ENCODE results near the gene CEND1.
A peak's percentile ranks its signal among the peaks of the same experiment; 100 is the strongest.

CEND1 gene

DNA sequence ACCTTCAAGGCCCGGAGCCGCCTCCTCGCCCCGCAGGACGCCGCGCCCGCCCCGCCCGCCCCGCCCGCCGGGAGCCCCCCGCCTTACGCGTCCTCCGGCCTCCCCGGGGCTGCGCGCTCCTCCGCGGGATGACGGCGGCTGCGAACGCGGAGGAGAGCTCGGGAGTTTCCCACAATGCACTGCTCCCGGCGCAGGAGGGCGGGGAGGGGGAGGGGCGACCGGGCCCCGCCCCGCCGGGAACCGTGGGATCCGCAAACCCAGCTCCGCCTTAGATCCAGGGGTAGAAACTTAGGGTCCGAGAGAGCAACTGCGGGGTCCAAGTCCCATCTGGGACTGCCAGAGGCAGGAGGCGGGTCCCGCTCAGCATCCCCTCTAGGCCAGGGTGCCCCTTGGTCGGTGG is at the start of gene CEND1:
Gene CEND1 (minus strand): TSS at position 148 of the 400 bp plus-strand sequence. CDS start 1,514 bp downstream, outside the sequence.
- peak; percentile 32 for DNase-seq

DNA sequence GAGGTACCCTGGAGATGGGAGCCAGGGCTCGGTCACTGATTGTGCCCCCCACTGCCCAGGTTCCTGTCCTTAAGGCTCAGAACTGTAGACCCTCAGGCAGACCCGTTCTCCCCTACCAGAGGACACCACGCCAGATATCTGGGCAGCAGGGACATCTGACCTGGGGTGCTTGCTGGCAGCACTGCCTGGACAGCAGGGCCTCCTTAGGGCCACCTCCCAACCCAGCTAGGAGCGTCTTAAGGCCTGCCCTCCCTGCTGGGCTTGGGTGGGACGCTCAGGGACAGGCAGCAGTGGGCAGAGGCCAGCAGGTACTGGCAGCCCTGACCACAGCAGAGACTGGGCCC is 49.4 kb upstream of the CEND1 start:
- DNase-seq, result no peak

DNA sequence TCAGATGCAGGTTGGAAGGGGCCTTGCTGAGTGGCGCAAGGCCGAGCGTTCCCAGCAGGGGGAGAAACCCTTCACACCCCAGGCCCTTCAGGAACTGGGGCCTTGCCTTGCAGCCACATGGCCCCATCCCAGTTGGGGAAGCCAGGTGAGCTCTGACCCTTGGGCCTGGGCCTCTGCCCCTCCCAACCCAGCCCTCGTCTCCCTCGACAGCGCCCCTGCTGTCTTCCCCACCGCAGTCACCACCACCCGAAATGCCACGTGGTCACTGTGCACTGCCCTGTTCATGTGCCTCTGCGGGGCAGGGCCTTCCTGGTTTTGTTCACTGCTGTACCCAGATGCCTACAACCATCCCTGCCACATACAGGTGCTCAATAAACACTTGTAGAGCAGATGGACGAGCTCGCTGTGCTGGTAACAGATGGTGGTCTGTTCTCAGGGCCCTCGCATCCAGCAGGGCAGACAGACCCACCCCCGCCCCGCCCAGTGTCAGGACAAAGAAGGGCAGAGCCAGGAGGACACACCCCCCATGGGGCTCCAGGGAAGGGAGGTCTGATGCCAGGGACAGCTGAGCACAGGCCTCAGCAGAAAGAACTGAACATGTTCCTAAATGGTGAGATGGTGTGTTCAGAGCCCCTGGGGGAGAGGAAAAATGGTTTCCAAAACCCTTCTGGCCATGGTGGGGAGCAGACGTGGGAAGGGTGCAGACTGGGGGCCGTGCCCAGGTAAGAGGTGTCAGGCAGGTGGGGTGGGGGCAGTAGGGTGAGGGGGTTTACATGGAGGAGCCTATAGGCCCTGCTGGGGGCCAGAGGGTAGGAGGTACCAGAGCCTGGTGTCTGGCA is 48.8 kb upstream of the CEND1 start:
- peak; percentile 54 for DNase-seq

DNA sequence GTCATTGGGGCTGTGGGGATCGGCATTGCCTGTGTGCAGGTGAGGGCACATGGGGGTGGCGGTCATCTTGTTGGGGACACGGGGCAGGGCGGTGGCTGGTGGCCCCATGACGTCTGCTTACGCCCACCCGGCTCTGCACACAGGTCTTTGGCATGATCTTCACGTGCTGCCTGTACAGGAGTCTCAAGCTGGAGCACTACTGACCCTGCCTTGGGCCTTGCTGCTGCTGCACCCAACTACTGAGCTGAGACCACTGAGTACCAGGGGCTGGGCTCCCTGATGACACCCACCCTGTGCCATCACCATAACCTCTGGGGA is 48.1 kb upstream of the CEND1 start:
- DNase-seq, result no peak

DNA sequence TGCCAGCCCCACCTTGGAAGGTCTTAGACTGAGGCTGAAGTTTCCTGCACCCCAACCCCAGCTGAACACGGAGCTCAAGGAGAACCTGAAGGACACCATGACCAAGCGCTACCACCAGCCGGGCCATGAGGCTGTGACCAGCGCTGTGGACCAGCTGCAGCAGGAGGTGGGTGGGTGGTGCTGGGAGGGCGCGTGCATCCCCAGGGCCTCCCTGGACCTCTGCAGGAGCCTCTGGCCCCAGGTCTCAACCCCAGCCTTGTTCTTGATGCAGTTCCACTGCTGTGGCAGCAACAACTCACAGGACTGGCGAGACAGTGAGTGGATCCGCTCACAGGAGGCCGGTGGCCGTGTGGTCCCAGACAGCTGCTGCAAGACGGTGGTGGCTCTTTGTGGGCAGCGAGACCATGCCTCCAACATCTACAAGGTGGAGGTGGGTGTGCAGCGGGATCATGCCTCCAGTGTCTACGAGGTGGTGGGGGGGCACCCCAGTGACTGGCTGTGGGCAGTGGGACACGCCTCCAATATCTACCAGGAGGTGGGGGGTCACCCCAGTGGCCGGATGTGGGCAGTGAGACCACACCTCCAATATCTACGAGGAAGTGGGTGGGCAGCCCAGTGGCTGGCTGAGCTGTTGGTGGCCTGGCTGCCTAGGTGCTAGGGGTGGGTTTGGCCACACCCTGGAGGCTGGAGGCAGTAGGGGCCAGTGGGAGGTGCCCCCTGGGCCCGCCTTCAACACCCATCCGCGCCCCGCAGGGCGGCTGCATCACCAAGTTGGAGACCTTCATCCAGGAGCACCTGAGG is 47.5 kb upstream of the CEND1 start:
- peak; percentile 68 for DNase-seq

DNA sequence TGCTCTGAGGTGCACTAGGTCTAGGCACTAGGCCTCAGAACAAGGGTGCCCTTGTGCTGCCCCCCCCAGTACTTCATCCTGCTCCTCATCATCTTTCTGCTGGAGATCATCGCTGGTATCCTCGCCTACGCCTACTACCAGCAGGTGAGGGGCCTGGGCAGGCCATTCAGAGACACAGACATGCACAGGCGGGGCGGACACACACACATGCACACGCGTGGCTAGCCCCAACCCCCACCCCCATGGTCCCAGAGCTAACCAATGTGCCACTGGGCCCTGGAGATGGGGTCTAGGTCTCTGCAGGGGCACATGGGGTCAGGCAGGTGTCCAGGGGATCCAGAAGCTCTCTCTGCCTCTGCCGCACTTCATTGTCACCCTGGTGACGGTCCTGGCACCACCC is 46.8 kb upstream of the CEND1 start:
- no peak for DNase-seq

DNA sequence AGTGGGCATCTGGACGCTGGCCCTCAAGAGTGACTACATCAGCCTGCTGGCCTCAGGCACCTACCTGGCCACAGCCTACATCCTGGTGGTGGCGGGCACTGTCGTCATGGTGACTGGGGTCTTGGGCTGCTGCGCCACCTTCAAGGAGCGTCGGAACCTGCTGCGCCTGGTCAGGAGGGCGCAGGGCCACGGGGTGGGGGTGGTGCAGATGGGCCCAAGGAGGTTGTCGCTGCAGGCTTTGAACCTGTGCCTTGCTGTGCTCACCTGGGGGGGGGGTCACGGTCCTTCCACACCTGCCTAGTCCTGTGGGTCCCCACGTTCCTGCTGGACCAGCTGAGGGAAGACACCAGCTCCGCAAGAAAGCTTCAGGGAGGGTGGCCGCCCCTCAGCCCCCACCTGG is 46.4 kb upstream of the CEND1 start:
- DNase-seq, result no peak

DNA sequence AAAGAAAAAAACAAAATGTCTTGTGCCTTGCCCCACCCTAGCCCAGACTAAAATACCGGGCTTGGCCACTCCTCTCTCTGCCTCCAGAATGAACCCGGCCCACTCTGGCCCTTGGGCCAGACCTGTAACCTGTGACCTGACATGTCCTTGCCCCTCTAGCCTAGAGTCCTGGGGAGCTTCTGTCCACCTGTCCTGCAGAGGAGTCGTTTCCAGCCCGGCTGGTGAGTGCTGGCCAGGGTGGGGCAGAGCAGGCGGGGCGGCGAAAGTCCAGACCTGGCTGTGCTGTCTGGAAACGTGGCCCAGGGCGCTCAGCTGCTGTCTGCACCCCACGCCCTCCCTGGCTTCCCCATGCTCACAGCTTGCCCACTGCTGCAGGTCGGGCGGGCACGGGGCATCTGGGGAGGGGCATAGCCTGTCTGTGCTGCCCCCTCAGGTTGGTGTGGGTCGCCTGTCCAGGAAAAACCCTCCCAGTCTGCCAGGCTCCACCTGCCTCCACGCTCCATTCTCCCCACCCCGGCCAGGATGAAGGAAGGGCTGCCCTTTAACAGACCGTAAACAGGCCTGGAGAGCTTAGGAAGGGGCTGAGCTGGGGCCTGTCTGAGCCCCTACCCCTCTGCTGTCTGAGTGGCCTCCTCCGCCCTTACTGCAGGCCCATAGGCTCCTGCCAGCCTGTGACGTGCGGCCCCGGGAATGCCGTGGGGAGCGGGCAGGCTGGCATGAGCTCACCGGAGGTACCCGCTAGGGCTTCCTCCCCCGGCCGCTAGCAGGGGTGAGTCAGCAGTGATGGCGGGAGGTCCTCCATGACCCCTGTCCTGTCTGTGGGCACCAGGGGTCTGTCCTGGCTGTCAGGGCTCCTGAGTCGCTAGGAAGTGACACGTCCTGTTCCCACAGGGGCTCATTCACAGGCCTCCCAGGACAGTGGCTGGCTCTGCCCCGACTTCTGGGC is 44.8 kb upstream of the CEND1 start:
- DNase-seq, result peak; percentile 47

DNA sequence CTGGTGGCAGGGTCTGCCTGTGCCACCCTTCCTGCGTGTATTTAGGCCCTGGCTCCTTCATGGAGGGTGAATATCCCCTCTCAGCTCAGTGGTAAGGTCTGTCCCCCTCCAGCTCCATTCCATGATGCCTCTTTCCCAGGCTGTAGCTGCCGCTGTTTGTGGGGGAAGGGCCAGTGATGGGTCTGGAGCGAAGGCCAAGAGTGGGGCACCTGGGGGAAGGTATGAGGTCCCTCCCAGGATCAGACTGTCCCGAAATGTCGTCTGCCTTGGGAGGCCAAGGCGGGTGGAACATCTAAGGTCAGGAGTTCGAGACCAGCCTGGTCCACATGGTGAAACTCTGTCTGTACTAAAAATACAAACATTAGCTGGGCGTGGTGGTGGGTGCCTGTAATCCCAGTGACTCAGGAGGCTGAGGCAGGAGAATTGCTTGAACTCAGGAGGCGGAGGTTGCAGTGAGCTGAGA is 44.0 kb upstream of the CEND1 start:
- DNase-seq, result no peak

DNA sequence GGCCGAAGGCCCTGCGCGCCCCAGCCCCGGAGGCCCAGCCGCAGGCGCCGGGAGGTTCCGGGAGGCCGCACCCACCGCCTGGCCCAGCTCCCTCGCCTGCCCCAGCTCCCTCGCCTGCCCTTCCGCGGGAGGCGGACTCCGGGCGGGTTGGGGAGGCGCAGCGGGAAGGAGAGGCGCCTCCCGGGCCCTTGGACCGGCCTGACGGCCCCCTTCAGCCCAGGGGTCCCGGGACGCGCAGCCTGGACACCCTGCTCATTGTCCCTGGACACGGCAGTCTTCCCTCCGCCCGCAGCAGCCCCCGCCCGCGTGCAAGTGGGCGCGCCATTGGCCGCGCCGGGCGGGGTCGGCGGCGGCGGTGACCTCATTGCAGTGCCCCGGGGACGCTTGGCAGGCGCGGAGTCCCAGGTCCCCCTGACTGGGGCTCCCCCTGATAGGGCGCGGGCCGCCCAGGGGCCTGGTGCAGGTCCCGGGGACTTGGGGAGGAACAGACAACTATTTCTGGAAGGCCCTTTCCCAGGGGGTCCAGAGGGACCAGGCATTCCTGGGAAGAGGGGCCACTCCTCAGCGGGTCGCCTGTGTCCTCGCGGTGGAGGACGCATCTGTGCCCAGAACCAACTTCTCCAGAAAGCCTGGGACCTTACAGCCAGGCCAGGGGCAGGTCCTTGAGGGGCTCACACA is 43.4 kb upstream of the CEND1 start:
- DNase-seq, result peak; percentile 70

DNA sequence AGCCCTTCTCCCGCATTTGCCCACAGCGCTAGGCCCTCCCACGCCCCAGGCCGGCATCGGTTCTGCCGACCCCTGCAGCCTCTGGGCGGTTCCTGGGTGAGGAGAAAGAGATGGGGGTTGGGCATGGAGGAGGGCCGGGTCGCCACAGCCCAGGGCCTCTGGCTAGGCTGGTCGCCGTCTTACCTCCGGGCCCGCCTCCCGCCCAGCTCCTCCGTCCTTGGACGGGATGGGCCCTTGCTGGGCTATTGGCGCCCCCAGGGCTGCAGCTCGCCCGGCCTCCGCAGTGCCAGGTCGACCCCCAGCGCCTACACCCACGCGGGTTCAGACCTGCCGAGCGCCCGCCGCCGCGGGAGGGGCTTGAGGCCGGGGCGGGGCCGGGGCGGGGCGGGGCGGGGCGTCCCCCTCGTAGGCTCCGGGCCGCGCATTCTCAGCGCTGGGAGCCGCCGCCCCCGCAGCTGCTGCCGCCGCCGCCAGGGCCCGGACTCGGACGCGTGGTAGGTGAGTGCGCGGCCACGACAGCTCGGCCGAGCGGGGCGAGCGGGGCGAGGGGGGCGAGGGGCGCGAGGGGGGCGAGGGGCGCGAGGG is 42.7 kb upstream of the CEND1 start, which contains the start of gene CD151:
Gene CD151 (plus strand): TSS at position 424 of the 585 bp plus-strand sequence. CDS start 3,118 bp downstream, outside the sequence.
- DNase-seq, result peak; percentile 74

DNA sequence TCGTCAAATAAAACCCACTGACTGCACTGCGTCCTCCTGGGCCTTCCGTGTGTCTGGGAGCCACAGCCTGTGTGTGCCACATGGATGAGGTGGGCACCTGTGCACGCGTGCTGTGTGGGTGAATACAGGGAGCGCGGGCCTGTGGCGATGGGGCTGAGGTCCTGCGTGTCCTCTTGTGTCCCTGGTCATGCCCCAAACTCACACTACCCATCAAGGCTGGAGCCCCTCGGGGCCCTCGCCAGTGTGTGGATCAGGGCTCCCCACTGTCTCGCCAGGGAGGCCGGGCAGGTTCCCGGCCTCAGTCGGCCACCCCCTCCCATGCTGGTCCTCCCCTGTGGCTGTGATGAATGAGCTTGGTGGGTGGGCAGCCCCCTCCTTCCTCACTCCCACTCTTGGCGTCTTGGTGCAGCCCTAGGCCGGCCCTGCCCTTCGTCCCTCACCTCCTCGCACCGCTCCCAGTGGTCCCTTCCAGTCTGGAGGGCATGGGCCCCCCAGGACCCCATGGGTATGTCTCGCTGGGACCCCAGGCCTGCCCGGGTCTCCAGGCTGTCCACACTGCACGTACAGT is 42.2 kb upstream of the CEND1 start:
- DNase-seq, result no peak

DNA sequence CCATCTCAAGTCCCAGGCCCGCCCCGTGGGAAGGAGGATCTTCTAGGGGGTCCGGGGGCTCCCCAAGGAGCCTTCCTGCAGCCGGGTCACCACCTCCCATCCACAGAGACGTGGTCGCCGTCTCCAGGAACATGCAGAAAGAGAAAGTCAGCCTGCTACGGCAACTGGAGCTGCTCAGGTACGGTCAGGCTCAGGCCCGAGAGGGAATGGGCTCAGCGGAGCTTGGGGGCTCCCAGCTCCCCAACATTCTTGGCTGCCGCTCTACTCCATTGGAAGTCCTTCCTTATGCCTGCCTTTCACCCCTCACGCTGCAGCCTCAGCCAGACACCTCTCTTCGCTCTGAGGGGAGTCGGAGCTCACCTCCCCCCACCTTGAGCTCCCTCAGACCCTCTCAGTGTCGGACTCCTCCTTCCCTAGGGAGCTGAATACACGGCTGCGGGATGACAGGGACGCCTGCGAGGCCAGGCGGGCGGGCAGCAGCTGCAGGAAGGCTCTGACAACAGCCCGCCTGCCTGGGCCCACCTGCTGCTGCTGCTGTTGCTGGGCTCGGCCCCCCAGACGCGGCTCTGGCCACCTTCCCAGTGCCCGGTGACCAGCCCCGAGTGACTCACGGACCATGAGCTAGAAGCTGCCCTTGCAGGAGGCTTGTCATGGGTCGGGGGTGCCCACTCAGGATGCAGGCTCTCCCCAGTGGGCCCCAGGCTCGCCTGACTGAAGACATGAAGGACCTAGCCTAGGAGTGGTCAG is 41.4 kb upstream of the CEND1 start:
- no peak for DNase-seq

DNA sequence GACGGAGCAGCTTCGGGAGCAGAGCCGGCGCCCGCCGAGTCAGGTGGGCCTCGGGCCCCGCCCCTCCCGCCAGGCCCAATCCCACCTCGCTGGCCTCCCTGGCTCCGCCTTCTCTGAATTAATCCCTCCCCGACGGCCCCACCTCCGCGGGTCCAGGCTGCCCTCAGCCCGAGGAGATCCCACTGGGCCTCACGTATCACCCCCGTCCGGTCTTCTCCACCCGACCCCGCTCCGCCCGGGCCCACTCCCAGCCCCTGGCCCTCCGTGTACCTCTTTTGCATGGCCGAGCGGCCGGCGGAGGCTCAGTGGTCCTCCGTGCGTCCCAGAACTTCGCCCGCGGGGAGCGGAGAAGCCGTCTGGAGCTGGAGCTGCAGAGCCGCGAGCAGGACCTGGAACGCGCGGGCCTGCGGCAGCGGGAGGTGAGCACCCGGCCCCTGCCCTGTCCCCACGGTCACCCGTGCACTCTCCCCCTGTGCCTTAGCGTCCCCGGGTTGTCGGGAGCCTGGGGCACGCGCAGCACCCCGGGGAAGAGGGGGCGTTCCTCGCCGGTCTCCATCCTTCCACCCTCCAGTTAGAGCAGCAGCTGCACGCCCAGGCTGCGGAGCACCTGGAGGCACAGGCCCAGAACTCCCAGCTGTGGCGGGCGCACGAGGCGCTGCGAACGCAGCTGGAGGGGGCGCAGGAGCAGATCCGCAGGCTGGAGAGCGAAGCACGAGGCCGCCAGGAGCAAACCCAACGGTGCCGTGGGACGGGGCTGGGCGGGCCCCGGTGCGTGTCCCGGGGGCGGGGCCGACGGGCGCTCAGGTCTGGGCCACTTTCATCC is 40.6 kb upstream of the CEND1 start:
- DNase-seq, result peak; percentile 89

DNA sequence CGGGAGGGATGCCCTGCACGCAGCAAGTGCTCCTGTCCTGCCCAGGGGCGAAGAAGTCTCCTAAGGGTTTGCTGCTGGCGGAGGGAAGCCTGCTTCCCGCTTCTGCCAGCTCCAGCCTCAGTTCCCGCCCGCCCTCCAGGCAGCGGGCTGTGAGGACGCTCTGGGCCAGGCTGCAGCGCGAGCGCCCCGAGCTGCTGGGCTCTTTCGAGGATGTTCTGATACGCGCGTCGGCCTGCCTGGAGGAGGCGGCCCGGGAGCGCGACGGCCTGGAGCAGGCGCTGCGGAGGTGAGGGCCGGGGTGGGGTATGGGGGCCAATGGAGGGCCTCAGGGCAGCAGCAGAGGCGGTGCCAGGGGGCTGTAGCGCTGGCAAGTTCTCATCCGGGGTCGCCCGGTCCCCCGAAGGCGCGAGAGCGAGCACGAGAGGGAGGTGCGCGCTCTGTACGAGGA is 40.0 kb upstream of the CEND1 start:
- DNase-seq, result no peak

DNA sequence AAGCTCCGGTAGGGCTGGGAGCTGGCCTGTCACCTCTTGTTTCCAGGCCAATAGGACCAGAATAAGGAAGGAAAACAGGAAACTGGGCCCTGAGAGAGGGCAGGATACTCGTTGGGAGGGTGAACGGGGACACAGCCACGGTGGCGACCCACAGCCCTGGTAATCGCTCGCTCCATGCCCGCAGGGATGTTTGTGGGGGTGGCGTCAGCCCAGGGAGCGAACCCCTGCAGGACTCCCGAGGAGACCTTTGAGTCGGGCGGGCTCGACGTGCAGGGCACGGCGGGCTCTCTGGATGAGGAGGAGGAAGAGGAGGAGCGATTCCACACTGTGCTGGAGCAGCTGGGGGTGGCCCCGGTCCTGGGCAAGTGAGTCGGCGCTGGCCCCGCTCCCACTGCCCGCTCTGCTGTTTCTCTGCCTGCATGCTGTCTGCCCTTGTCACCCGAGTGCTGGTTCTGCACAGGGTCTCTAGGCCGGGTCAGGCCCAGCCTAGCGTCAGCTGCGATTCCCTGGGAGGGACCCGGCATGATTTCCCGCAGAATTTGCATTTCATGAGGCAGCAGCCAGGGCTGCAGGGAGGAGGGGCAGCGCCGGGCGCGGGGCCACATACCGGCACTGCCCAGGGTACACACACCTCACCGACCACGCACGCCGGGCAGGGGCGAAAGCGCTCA is 39.4 kb upstream of the CEND1 start:
- DNase-seq, result no peak

DNA sequence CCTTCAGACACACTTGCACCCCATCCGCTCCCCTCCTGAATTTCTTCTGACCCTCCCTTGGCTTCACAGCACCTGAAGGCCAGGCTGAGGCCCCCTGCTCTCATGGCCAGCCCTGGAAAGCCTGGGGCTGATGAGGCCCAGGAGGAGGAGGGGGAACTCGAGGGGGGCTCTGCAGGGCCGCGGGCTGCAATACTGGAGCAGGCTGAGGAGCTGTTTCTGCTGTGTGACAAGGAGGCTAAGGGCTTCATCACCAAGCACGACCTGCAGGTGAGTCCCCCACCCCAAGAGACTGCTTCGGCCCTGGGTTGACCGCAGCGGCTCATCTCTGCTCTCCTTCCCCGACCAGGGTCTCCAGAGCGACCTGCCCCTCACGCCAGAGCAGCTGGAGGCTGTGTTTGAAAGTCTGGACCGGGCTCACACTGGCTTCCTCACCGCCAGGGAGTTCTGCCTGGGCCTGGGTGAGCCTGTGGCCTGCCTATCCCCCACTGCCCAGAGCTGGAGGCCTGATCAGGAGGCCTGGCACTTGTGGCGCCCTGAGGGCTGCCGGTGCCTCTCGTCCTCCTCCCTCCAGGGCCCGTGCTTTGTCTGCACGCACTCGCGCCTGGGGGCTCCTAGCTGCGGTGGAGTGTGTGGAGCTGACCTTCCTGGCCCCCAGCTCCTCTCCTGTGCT is 38.8 kb upstream of the CEND1 start:
- no peak for DNase-seq

DNA sequence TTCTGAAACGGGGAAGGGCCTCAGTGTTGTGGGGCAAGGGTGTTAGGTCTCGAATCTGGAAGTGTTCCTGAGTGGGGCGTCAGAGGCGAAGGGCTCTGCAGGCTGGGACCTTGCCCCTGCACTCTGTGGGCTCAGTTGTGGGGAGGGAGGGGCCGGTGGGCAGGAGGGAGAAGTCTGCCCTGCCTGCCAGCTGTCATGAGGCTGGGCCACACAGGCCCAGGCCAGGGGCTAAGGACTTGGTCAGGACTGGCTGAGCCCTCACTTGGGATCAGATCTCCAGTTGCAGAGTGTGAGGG is 38.0 kb upstream of the CEND1 start, which contains the start of gene CRACR2B:
Gene CRACR2B (plus strand): TSS at position 23 of the 296 bp plus-strand sequence. CDS start 689 bp downstream, outside the sequence.
- DNase-seq, result no peak

Data from hematopoietic multipotent progenitor cell treated with erythropoietin and hydrocortisone succinate and interleukin-3 and kit ligand, for 6 days (in vitro differentiated cells).